ENCODE results near the gene YIPF3. TPM values are rescaled to one million over a fixed set of nuclear protein-coding genes. Genes with fewer than 3 reads are reported as not detected.

YIPF3 gene
- total RNA-seq, 1 experiment from 2014 or later, result 89.7 TPM

GRCh38 chr6:43493230-43493629 lies 23.5 kb downstream of the YIPF3 start:
- intact Hi-C loops (cut with micrococcal nuclease), result no loop called here
- POLR2A ChIA-PET (ENCODE audit: unreplicated experiment), result no interaction called here

GRCh38 chr6:43492673-43493072 lies 24.1 kb downstream of the YIPF3 start:
- Histone ChIP-seq H3K4me1 (ENCODE audit: insufficient read depth, low read length) (peaks cover 4% of the 10 kb centered on the region; the same call in 1 of the 2 replicates), H3F3A (ENCODE audit: low read length, unreplicated experiment) (no peaks in the 10 kb centered on the region), H3K9me3 (ENCODE audit: low read length) (no peaks in the 10 kb centered on the region), H3K4me2 (ENCODE audit: low read length) (no peak overlapping the region), H3K79me2 (ENCODE audit: low read length) (peaks cover 46% of the 10 kb centered on the region), H3K27me3 (ENCODE audit: low read length) (no peaks in the 10 kb centered on the region), H3K36me3 (ENCODE audit: low read depth, low read length) (no peaks in the 10 kb centered on the region; the same call in 1 of the 2 replicates), H2AFZ (ENCODE audit: low read length) (no peak overlapping the region), H3K27ac (ENCODE audit: low read length) (no peak overlapping the region), H4K20me1 (ENCODE audit: low read length) (peaks cover 13% of the 10 kb centered on the region; the same call in 1 of the 2 replicates), H3K9ac (ENCODE audit: low read length) (no peak overlapping the region), H3K4me3 (ENCODE audit: low read length) (no peak overlapping the region), H3K9me2 (replicated peaks; ENCODE audit: low read length) (no peaks in the 10 kb centered on the region)
- intact Hi-C loops (cut with micrococcal nuclease), result no loop called here
- BruUV-seq (replicated peaks), result no TSS peak
- DNase-seq (no peak), ATAC-seq (no peak)
- ChIA-PET CTCF (no interaction called here), POLR2A (ENCODE audit: unreplicated experiment) (no interaction called here)
- TF ChIP-seq EZH2phosphoT487 (IDR thresholded peaks at IDR 0.05; ENCODE audit: borderline replicate concordance, low read length), result no peak
- TF ChIP-seq EZH2 (IDR thresholded peaks at IDR 0.05; ENCODE audit: low read length, unreplicated experiment), result no peak
- TF ChIP-seq CTCF (conservative IDR thresholded peaks at IDR 0.05; ENCODE audit: low read depth, low read length), result no peak

More at GRCh38 chr6:43493230-43493629, 23.5 kb downstream of the YIPF3 start:
- Histone ChIP-seq H3K79me2 (ENCODE audit: low read length) (peaks cover 46% of the 10 kb centered on the region), H3K4me3 (ENCODE audit: low read length) (no peak overlapping the region), H3K9ac (ENCODE audit: low read length) (no peak overlapping the region), H3F3A (ENCODE audit: low read length, unreplicated experiment) (no peaks in the 10 kb centered on the region), H3K4me2 (ENCODE audit: low read length) (no peak overlapping the region), H3K27ac (ENCODE audit: low read length) (no peak overlapping the region), H3K9me3 (ENCODE audit: low read length) (no peaks in the 10 kb centered on the region), H3K27me3 (ENCODE audit: low read length) (no peaks in the 10 kb centered on the region), H3K4me1 (ENCODE audit: insufficient read depth, low read length) (peaks cover 4% of the 10 kb centered on the region; the same call in 1 of the 2 replicates), H3K36me3 (ENCODE audit: low read depth, low read length) (no peaks in the 10 kb centered on the region; the same call in 1 of the 2 replicates), H3K9me2 (replicated peaks; ENCODE audit: low read length) (no peaks in the 10 kb centered on the region), H2AFZ (ENCODE audit: low read length) (no peak overlapping the region), H4K20me1 (ENCODE audit: low read length) (peaks cover 13% of the 10 kb centered on the region; the same call in 1 of the 2 replicates)
- CTCF ChIA-PET, result no interaction called here
- TF ChIP-seq CTCF (conservative IDR thresholded peaks at IDR 0.05; ENCODE audit: low read depth, low read length) (no peak), EZH2phosphoT487 (IDR thresholded peaks at IDR 0.05; ENCODE audit: borderline replicate concordance, low read length) (no peak), EZH2 (IDR thresholded peaks at IDR 0.05; ENCODE audit: low read length, unreplicated experiment) (no peak)
- no TSS peak for BruUV-seq (replicated peaks)
- DNase-seq (no peak), ATAC-seq (no peak)

- ChIA-PET POLR2A (ENCODE audit: unreplicated experiment) (no interaction called here), CTCF (no interaction called here)
- Histone ChIP-seq H3K36me3 (ENCODE audit: low read depth, low read length) (no peaks in the 10 kb centered on the region), H3K27ac (ENCODE audit: low read length) (no peak overlapping the region), H3K9me2 (replicated peaks; ENCODE audit: low read length) (no peaks in the 10 kb centered on the region), H3K4me2 (ENCODE audit: low read length) (no peak overlapping the region), H4K20me1 (ENCODE audit: low read length) (peaks cover 13% of the 10 kb centered on the region; the same call in 1 of the 2 replicates), H3K79me2 (ENCODE audit: low read length) (peaks cover 51% of the 10 kb centered on the region), H3F3A (ENCODE audit: low read length, unreplicated experiment) (no peaks in the 10 kb centered on the region), H3K9ac (ENCODE audit: low read length) (no peak overlapping the region), H3K4me3 (ENCODE audit: low read length) (no peak overlapping the region), H3K4me1 (ENCODE audit: insufficient read depth, low read length) (peaks cover 4% of the 10 kb centered on the region; the same call in 1 of the 2 replicates), H3K9me3 (ENCODE audit: low read length) (no peaks in the 10 kb centered on the region), H3K27me3 (ENCODE audit: low read length) (no peaks in the 10 kb centered on the region), H2AFZ (ENCODE audit: low read length) (no peak overlapping the region)
- no TSS peak for BruUV-seq (replicated peaks)
- intact Hi-C loops (cut with micrococcal nuclease), result no loop called here
- TF ChIP-seq EZH2 (IDR thresholded peaks at IDR 0.05; ENCODE audit: low read length, unreplicated experiment) (no peak), EZH2phosphoT487 (IDR thresholded peaks at IDR 0.05; ENCODE audit: borderline replicate concordance, low read length) (no peak), CTCF (conservative IDR thresholded peaks at IDR 0.05; ENCODE audit: low read depth, low read length) (no peak)
- ATAC-seq (peak; percentile 25; the same call in 1 of the 2 replicates), DNase-seq (no peak)
Observed at GRCh38 chr6:43491750-43492661, 24.7 kb downstream of the YIPF3 start.

Measured in PC-3 (cell line).